Mesothelial cell of epicardium (in vitro differentiated cells): ENCODE measurements around the gene CSRNP2. TPM values are rescaled to one million over a fixed set of nuclear protein-coding genes. Genes with fewer than 3 reads are reported as not detected.

Experiments used
- DNase-seq, 2 experiments: peaks; one replicate each; pipeline ENCODE4 v3.0.0; 2021; ENCODE audit warnings: low spot score in 2 of 2; ENCODE audit not compliant: unreplicated experiment in 2 of 2
- H3K27ac Mint-ChIP-seq: 2 replicates; pipeline ENCODE4 v1.8.0; 2021; ENCODE audit warnings: mixed read lengths
- H3K27me3 Mint-ChIP-seq: 2 replicates; pipeline ENCODE4 v1.8.0; 2021; ENCODE audit warnings: low read depth, mixed read lengths
- H3K36me3 Mint-ChIP-seq: 2 replicates; pipeline ENCODE4 v1.8.0; 2021; ENCODE audit warnings: mixed read lengths
- H3K4me1 Mint-ChIP-seq: 2 replicates; pipeline ENCODE4 v1.8.0; 2021; ENCODE audit warnings: mixed read lengths
- H3K4me3 Mint-ChIP-seq: 2 replicates; pipeline ENCODE4 v1.8.0; 2021; ENCODE audit warnings: mild to moderate bottlenecking, moderate library complexity, mixed read lengths
- H3K9me3 Mint-ChIP-seq: 2 replicates; pipeline ENCODE4 v1.8.0; 2021; ENCODE audit warnings: mixed read lengths
- CTCF ChIP-seq: fragments of 200-600 bp; sonication (generic); IDR thresholded peaks from one replicate; pipeline ENCODE4 v1.5.0; 2021; ENCODE audit warnings: antibody characterized with exemption; ENCODE audit not compliant: unreplicated experiment
- total RNA-seq: library from RNA; stranded (reverse); gene quantifications from 3 replicates; pipeline ENCODE4 v1.2.1, GENCODE V29; 2021

The CSRNP2 gene
- total RNA-seq, 1 donor from 2014 or later, result 50.5 TPM

GRCh38 chr12:51103977-51104376 is 20.6 kb upstream of the CSRNP2 start:
- no peak for DNase-seq
- Mint-ChIP-seq H3K4me1 (no peaks in the 10 kb centered on the region), H3K4me3 (no peak overlapping the region), H3K27me3 (no peaks in the 10 kb centered on the region), H3K9me3 (no peaks in the 10 kb centered on the region), H3K36me3 (peaks cover 49% of the 10 kb centered on the region), H3K27ac (no peak overlapping the region)
- TF ChIP-seq CTCF, result no peak

GRCh38 chr12:51098611-51099010 is 15.2 kb upstream of the CSRNP2 start:
- no peaks in the 10 kb centered on the region for H3K4me1 Mint-ChIP-seq
- no peak for TF ChIP-seq CTCF
- H3K27me3 Mint-ChIP-seq, result no peaks in the 10 kb centered on the region
- H3K4me3 Mint-ChIP-seq, result no peak overlapping the region
- H3K27ac Mint-ChIP-seq, result no peak overlapping the region
- no peaks in the 10 kb centered on the region for H3K9me3 Mint-ChIP-seq
- H3K36me3 Mint-ChIP-seq, result peaks cover 54% of the 10 kb centered on the region
- DNase-seq, result no peak

- peaks cover 17% of the 10 kb centered on the region for H3K36me3 Mint-ChIP-seq
- no peak for DNase-seq
- H3K4me3 Mint-ChIP-seq, result no peak overlapping the region
- TF ChIP-seq CTCF, result no peak
- no peak overlapping the region for H3K27ac Mint-ChIP-seq
- no peaks in the 10 kb centered on the region for H3K4me1 Mint-ChIP-seq
- H3K9me3 Mint-ChIP-seq, result no peaks in the 10 kb centered on the region
- no peaks in the 10 kb centered on the region for H3K27me3 Mint-ChIP-seq
These were observed 7.4 kb upstream of the CSRNP2 start for GRCh38 chr12:51090705-51091229.

- no peak overlapping the region for H3K27ac Mint-ChIP-seq
- no peak for TF ChIP-seq CTCF
- H3K36me3 Mint-ChIP-seq, result peaks cover 2% of the 10 kb centered on the region
- H3K4me3 Mint-ChIP-seq, result no peak overlapping the region
- DNase-seq, result no peak
- H3K9me3 Mint-ChIP-seq, result no peaks in the 10 kb centered on the region
- no peaks in the 10 kb centered on the region for H3K27me3 Mint-ChIP-seq
- H3K4me1 Mint-ChIP-seq, result peaks cover 5% of the 10 kb centered on the region
These were observed 4.4 kb upstream of the CSRNP2 start for GRCh38 chr12:51087818-51088217.

GRCh38 chr12:51086933-51087332 is 3.5 kb upstream of the CSRNP2 start:
- DNase-seq, result no peak
- Mint-ChIP-seq H3K9me3 (no peaks in the 10 kb centered on the region), H3K36me3 (peaks cover 2% of the 10 kb centered on the region), H3K27ac (no peak overlapping the region), H3K4me1 (peaks cover 13% of the 10 kb centered on the region), H3K27me3 (no peaks in the 10 kb centered on the region), H3K4me3 (no peak overlapping the region)
- TF ChIP-seq CTCF, result no peak

GRCh38 chr12:51085757-51086156 is 2.4 kb upstream of the CSRNP2 start:
- Mint-ChIP-seq H3K4me1 (peaks cover 22% of the 10 kb centered on the region), H3K27me3 (no peaks in the 10 kb centered on the region), H3K9me3 (no peaks in the 10 kb centered on the region), H3K4me3 (no peak overlapping the region), H3K36me3 (peaks cover under 1% of the 10 kb centered on the region), H3K27ac (no peak overlapping the region)
- no peak for DNase-seq
- no peak for TF ChIP-seq CTCF
